GM21367 (cell line): Measurements from ENCODE around the gene KLHL10.

Experiments used
- ATAC-seq: cut with Tn5 transposase; IDR thresholded peaks from one replicate; pipeline ENCODE4 v1.9.1; 2021; ENCODE audit not compliant: unreplicated experiment

KLHL10 gene

GRCh38 chr17:41837761-41838538, at the start of gene KLHL10:
Gene KLHL10 (plus strand): TSS chr17:41837825. CDS start chr17:41837933, 108 bp downstream.
- ATAC-seq: no peak

- ATAC-seq: no peak
These were observed 44.5 kb upstream of the KLHL10 start for GRCh38 chr17:41792845-41793783.

DNA sequence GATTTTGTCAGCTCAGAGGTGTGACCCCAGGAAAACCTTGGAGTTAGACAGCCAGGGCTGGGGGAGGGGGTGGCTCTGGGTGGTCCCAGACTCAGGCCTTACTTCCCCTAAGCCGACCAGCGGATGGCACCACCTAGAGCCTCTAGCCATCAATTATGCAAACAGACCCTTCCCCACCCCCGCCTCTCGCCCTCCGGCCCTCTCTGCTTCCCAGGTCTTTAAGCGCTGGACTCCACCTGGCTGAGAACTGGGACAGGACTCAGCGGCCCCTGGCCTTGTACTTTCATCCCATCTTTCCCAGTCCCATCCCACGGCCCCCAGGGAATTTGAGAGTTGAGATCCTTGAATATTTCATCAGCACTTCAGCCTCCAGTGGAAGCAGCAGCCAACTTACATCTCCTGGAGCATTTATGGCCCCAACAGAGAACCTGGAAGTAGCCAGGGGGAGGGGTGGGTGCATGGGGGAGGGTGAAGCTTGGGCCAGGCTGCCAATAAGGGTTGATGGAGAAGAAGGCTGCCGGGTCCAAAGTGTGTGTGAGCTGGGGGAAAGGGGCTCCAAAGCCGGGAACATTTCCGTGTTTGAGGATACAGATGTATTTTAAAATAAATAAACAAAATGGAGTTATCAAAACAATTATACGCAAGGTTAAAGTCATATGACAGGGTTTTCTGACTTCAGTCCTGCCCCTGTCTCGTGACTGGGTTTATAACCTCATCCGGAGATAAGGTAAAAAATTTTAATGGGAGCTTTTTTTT, 43.7 kb upstream of the KLHL10 start:
- ATAC-seq: no peak

- ATAC-seq: no peak
These were observed 43.1 kb upstream of the KLHL10 start for GRCh38 chr17:41794540-41794975.

- ATAC-seq: no peak
These were observed 41.3 kb upstream of the KLHL10 start for GRCh38 chr17:41796121-41796895.

- ATAC-seq: no peak
These were observed 40.2 kb upstream of the KLHL10 start for GRCh38 chr17:41797377-41797776.

DNA sequence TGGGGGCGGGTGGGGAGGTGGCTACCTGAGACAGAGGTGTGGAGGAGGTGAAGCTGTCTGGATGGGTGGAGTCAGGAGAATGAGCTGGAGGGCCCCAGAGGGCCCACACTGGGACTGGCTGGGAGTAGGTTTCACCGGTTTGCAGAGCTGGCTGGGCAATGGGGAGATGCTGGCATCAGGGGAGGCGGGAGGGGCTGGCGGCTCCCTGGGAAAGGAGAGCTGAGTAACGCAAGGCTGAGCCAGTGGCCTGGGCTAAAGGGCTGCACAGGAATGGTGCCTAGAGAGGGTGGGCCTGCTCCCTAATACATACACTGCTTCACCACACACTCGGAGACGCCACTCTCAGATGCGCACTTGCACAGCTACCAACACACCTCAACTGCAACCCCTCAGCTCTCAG, 38.3 kb upstream of the KLHL10 start:
- ATAC-seq: no peak

GRCh38 chr17:41800601-41801373, 36.8 kb upstream of the KLHL10 start:
- ATAC-seq: no peak

- ATAC-seq: no peak
These were observed 36.0 kb upstream of the KLHL10 start for GRCh38 chr17:41801374-41802271.

DNA sequence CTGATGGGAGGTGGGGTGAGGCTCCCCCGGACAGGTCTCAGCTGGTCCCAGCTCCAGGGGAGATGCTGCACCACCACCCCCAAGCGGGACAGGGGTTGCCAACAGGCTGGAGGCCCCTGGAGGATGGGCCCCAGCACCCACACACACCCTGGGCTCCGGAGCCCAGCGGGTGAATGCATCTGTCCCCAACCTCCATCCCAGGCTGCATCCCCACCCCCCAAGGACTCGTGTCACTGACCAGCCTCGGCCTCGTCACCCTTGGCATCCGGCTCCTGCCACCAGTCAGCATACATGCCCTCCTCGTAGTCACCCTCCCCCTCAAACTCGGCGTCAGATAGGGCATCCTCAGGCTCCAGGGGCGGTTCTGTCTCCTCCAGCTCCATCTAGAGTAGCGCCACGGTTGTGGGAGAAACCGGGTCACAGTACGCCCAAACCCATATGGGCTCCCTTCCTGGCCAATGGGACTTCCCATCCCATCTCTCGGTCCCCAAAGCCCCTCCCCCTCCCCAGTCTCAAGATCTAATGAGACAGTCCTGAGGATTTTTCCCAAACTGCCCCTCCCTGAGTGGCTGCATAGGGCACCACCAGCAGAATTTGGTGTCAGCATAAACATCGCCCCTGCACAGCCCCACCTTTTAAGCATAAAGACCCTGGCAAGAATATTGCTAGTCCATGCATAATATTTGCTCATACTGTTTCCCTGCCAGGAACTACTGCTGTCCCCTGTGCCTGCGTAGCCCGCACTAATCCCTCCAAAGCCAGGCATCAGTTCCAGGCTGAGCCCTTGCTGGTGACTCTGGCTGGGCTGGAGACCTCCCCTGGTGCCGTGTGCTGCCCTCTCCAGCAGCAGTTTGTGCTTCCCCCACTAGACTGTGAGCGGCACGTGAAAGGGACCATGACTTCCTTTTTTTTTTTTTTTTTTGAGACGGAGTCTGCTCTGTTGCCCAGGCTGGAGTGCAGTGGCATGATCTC, 34.3 kb upstream of the KLHL10 start:
- ATAC-seq: no peak

DNA sequence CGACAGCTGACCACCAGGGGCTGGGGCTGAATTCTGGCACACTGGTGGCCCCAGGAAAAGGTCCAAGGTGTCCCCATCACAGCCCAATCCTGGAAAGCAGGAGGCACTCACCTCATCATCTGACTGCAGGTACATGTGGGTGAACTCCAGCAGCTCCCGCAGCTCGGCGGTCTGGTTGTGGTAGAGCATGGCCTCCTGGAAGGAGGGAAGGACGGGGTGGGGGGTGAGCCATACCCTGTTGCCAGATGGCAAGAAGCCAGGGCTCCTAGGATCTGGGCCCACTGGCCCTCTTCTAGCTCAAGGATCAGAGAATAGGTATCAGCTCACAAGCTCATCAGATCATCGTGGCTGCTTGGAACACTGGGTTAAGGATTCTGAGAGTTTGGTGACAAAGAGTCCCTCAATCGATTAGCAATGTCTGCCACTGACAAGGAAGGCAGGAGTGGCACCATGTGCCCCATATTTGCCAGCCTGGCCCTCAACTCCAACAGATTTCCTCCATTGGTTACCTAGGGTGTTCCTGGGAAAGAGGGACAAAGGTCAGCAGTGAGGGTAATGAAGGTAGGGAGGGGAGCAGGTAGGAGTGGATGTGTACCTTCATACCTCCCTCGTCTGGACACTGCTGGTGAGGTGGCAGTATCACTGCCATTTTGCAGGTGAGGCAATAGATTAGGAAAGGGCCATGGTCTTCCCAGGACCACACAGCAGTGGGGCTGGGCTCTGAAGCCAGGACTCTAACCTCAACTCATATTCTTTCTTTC, 30.8 kb upstream of the KLHL10 start:
- ATAC-seq: no peak

DNA sequence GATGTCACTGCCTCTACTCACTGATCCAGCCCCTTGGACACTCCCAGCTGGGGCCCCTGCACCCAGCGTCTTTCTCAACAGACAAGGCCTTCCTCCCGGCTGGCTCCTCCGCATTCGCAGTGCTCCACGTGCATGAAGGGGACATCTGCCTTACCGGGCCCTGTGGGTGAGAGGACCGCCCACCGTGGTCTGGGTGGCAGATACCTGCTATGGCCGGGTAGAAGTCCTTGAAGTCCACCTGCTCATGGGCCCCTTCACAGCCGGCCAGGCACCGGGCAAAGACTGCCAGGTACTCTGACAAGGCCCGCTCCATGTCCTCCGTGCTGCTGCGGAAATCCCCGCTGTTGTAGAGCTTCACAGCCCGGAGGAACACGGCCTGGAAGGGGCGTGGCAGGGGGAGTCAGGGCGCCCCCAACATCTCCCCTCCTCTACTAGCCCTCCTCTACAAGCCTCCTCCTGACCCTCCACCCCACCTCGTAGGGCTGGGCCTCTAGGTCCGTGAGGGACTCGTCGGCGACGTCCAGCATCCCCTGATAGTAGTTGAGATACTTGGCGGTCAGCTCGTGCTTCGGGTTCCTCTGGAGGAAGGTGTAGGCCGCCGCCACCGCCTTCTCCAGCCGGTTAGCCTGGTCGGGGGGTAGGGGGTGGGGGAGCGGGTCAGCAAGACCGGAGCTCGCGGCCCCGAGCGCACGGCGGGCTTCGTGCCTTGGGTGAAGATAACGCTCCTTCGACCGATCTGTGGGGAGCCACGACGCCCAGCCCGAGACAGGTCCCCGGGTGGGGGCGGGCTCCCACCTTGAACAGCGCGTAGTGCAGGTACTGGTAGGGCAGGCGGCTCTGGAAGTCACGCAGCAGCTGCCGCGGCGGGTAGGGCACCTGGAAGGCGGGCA, 26.7 kb upstream of the KLHL10 start:
- ATAC-seq: no peak

GRCh38 chr17:41811549-41812380, 25.9 kb upstream of the KLHL10 start, which contains the start of gene P3H4:
Gene P3H4 (minus strand): TSS chr17:41811949. CDS start chr17:41811915, 34 bp downstream.
- no peak for ATAC-seq

GRCh38 chr17:41812381-41813151, 25.1 kb upstream of the KLHL10 start, which contains the start of gene FKBP10:
Gene FKBP10 (plus strand): TSS chr17:41813004. CDS start chr17:41813035, 31 bp downstream.
- no peak for ATAC-seq
